ENCODE measurements around the gene ANKRD31.

Gene ANKRD31

DNA sequence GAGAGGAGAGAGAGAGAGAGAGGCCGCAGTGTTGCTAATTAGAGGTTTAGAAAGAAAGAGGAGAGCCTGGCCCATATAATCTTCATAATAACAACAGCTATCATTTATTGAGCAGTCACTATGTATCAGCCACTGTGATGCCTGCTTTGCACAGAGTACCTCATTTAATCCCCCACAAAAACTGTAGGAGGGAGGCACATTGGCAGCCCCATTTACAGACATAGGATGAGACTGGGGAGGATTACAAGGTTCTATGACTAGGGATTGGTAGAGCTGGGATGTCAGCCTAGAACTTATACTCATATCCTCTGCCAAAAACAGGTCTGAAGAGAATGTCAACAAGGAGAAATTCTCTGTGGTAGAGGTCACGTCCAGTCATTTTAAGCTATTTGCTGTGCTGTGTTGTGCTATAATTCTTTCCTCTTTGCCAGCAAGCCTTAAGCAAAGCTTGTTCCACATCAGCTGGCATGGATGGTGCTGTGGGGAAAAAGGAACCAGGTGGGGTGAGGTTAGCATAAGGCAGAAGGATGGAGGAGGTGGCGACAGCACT is 177.6 kb downstream of the ANKRD31 start:
- DNase-seq, result no peak

DNA sequence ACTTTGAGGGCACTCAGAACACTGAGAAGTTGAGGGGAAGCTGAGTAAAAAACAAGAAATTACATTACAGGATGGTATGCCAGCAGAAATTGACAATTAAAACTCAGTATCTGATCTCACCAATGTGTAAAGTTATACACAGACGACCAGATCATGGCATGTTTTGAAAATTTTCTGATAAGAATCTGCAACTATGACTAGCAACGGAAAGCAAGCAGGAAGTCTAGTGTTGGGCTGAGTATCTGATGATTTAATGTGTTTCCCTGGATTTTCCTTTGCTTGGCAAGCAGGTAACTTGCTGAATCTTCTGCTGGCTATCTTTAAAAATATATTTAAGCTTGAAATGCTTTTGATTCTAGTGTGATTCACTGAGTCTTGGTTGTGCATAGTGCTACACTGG is 179.1 kb downstream of the ANKRD31 start:
- DNase-seq, result no peak

DNA sequence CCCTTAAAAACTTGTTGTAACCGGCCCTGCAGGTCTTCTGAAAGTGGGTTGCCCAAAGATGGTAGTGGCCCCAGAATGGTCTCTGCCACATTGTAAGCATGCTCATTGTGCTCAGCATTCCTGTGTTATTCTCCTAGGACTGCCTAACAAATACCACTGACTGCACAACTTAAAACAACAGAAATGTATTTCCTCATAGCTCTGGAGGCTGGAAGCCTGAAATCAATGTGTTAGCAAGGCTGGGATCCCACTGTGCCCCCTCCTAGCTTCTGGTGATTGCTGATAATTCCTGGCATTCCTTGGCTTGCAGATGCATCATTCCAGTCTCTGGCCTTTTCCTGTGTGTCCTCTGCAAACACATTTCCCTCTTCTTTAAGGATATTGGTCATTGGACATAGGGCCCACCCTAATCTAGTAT is 180.9 kb downstream of the ANKRD31 start:
- no peak for DNase-seq

GRCh38 chr5:75054134-75054930 is 182.3 kb downstream of the ANKRD31 start:
- DNase-seq, result peak in 4 of 14 donors; percentile 16 to 55 (median 44)

GRCh38 chr5:75053304-75054133 is 183.2 kb downstream of the ANKRD31 start:
- DNase-seq, result peak in 6 of 14 donors; percentile 22 to 65 (median 46)

- peak in 1 of 14 donors; percentile 41 for DNase-seq
These were observed 183.7 kb downstream of the ANKRD31 start for GRCh38 chr5:75053054-75053303.

- peak in 6 of 14 donors; percentile 6 to 68 (median 30) for DNase-seq
These were observed 184.3 kb downstream of the ANKRD31 start, which contains the start of gene GCNT4 for GRCh38 chr5:75052192-75053053. TSS of gene GCNT4 (minus strand) at chr5:75052558. CDS start at chr5:75030037, 22,521 bp downstream.

GRCh38 chr5:75051217-75051751 is 185.4 kb downstream of the ANKRD31 start:
- DNase-seq, result no peak

GRCh38 chr5:75050415-75050814 is 186.3 kb downstream of the ANKRD31 start:
- no peak for DNase-seq

DNA sequence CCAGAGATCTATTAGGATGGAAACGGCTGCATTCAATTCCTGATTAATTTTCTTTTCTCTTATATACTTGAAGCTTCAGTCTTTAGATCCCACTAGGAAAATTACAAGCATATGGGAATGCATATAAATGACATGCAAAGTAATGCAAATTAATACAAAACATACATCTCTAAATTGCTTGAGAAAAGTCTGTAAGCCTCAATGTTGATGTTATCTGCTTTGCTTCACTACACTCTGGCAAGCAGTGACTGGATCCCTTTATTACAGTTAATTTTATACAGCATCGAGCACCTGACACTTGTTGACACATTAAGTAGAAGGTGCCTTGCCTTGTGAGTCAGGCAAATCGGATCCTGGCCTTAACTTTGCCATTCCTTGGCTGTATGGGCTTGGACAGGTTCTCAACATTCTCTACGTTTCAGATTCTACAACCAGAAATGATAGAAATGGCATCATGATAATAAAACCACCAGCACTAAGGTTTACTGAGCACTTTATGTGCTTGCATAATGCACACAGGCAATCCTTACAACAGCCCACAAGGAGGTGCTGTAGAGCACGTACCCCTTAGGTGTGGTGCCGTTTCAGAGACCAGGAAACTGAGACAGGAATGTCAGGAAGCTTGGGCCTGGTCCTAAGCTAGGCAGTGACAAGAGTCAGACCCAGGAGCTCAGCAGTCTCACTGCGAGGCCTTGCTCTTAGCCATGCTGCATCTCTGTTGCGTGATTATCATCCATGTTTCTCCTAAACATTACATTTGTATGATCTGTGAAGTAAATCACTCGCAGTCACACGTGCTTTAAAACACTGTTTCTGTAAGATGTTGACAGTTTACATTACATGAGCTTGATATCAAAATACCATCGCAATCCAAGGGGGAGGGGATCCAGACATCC is 187.0 kb downstream of the ANKRD31 start:
- peak in 1 of 14 donors; percentile 4 for DNase-seq

- no peak for DNase-seq
These were observed 188.2 kb downstream of the ANKRD31 start for GRCh38 chr5:75048457-75048953.

- no peak for DNase-seq
These were observed 189.3 kb downstream of the ANKRD31 start for GRCh38 chr5:75047356-75047755.

GRCh38 chr5:75046366-75047142 is 190.1 kb downstream of the ANKRD31 start:
- no peak for DNase-seq

GRCh38 chr5:75045071-75045470 is 191.6 kb downstream of the ANKRD31 start:
- no peak for DNase-seq

DNA sequence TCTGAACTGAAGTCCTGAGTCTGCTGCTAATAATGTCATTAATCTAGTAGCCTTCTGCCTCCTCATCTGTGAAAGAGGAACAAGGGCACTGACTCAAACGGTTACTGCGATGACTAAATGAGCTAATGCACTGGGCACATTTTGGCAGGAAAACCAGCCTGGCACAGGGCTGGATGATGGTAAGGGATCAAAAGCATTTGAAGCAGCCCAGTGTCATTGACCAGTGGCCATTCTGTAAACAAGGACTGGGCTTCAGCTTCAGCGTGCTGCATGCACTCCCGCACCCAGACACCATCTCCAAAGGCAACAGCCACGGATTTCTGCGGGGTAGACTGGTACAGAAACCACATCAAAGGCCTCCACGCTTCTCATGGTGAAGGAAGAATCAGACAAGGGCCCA is 192.3 kb downstream of the ANKRD31 start:
- peak in 4 of 14 donors; percentile 5 to 64 (median 31) for DNase-seq

- no peak for DNase-seq
These were observed 192.9 kb downstream of the ANKRD31 start for GRCh38 chr5:75043633-75044264.

DNA sequence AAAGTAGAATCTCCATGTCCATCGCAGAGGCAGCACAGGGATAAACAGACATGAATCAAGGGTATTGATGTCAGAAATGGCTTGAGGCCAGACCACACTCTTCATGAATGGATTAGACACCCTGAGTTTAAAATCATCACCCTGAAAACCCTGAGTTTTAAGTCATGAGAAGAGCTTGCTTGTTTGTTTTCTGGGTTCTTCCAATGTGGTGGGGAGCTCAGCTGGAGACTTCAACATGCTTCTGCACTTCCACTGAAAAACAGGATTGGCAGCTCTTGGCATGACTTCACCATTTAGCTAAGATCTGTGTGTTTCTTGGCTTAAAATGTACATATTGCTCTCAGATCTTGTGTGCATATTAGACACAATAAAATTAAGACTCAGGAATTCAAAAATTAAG is 194.2 kb downstream of the ANKRD31 start:
- DNase-seq, result no peak

- DNase-seq, result no peak
These were observed 195.7 kb downstream of the ANKRD31 start for GRCh38 chr5:75040973-75041372.

- DNase-seq, result no peak
These were observed 199.6 kb downstream of the ANKRD31 start for GRCh38 chr5:75037106-75037505.

Measured in C1 segment of cervical spinal cord (tissue), 14 donors.